ENCODE results near the gene TMEM131.

GRCh38 chr2:97981961-97982360, 13.8 kb downstream of the TMEM131 start:
- TF ChIP-seq CTCF (IDR thresholded peaks at IDR 0.05) (no peak), POLR2A (IDR thresholded peaks at IDR 0.05) (no peak), EP300 (IDR thresholded peaks at IDR 0.05) (no peak)
